Measurements from ENCODE around the gene GABRB3.

GABRB3 gene

DNA sequence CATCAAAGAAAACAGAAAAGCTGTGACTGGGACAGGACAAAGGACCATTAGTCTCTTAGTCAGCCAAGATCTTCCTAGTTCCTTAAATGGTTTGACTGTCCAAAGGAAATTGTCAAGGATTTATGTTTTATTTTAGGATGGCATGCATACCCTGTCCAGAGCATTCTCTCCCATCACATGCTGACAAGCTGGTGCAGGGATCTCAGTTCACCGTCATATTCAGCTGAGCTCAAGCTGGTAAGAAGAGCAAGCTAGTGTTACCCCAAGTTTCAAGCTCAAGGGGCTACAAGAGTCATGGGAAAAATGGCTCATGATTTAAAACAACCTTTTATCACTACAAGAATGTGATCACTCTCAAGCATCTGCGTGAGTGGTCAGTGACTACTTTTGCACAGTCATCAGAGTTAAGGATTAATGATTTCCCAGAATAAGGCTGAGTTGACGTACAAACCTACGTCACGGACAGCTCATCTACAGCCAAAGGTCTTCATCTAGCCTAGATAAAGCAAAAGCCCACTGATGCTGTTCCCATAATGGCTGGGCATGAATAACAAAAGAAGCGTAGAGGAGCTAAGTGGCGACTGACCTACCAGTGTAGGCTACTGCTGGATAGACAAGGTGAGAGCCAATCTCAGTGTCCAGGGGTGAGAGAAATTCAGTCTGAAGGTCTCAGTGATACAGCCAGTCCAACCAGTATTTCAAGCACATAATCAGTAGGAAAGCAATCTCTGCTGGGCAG lies 157.5 kb downstream of the GABRB3 start (continued):
- TF ChIP-seq CSDC2 (CRISPR knock-in tag; IDR thresholded peaks at IDR 0.05) (no peak), PPARA (CRISPR knock-in tag; IDR thresholded peaks at IDR 0.05; ENCODE audit: borderline replicate concordance) (no peak)

DNA sequence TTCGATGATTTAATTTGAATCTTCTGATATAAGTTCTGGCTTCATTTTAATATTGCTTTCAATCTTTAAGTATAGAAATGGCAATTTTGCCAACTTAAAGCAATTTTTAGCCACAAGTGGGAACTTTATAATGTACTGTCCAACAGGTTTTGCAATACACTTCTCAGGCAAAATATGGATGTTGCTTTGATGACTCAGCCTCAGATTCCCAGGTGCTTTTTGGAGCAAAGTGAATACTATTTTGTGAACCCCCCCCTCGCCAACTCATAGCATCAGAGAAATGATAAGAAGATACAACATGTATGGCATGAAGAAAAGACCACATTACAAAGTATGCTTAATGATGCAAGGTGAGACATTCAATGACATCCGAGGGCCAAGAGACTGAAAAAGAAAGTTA lies 158.1 kb downstream of the GABRB3 start:
- ATAC-seq: no peak
- TF ChIP-seq ZFP3 (CRISPR knock-in tag; IDR thresholded peaks at IDR 0.05) (no peak), ESRRG (CRISPR knock-in tag; IDR thresholded peaks at IDR 0.05) (no peak), CSDC2 (CRISPR knock-in tag; IDR thresholded peaks at IDR 0.05) (no peak), TCF4 (CRISPR knock-in tag; IDR thresholded peaks at IDR 0.05; ENCODE audit: borderline replicate concordance) (no peak), SNAI2 (CRISPR knock-in tag; IDR thresholded peaks at IDR 0.05) (no peak), ZNF70 (CRISPR knock-in tag; IDR thresholded peaks at IDR 0.05) (no peak)
- TF ChIP-seq, protein P1, sequence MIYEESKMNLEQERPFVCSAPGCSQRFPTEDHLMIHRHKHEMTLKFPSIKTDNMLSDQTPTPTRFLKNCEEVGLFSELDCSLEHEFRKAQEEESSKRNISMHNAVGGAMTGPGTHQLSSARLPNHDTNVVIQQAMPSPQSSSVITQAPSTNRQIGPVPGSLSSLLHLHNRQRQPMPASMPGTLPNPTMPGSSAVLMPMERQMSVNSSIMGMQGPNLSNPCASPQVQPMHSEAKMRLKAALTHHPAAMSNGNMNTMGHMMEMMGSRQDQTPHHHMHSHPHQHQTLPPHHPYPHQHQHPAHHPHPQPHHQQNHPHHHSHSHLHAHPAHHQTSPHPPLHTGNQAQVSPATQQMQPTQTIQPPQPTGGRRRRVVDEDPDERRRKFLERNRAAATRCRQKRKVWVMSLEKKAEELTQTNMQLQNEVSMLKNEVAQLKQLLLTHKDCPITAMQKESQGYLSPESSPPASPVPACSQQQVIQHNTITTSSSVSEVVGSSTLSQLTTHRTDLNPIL (CRISPR knock-in tag; IDR thresholded peaks at IDR 0.05; ENCODE audit: low read depth): no peak
- TF ChIP-seq, protein P2, sequence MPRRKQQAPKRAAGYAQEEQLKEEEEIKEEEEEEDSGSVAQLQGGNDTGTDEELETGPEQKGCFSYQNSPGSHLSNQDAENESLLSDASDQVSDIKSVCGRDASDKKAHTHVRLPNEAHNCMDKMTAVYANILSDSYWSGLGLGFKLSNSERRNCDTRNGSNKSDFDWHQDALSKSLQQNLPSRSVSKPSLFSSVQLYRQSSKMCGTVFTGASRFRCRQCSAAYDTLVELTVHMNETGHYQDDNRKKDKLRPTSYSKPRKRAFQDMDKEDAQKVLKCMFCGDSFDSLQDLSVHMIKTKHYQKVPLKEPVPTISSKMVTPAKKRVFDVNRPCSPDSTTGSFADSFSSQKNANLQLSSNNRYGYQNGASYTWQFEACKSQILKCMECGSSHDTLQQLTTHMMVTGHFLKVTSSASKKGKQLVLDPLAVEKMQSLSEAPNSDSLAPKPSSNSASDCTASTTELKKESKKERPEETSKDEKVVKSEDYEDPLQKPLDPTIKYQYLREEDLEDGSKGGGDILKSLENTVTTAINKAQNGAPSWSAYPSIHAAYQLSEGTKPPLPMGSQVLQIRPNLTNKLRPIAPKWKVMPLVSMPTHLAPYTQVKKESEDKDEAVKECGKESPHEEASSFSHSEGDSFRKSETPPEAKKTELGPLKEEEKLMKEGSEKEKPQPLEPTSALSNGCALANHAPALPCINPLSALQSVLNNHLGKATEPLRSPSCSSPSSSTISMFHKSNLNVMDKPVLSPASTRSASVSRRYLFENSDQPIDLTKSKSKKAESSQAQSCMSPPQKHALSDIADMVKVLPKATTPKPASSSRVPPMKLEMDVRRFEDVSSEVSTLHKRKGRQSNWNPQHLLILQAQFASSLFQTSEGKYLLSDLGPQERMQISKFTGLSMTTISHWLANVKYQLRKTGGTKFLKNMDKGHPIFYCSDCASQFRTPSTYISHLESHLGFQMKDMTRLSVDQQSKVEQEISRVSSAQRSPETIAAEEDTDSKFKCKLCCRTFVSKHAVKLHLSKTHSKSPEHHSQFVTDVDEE (CRISPR knock-in tag; IDR thresholded peaks at IDR 0.05): no peak

DNA sequence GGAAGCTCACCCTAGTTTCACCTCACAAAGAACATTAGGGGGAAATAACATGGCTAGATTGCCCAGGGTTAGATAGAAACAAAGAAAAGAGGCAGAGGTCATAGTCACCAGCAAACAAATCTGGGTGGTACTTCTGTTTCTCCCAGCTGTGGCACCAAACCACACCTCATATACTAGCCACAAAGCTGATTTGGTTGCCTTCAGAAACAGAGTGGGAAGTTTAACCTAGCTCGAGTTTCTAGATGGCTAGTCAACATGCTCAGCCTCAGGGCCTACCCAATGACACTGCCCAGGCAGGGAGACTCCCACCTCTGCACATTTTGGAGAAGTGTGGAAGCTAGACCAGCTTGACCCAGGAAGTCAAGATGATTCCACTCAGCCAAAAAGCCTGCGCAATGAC lies 174.2 kb downstream of the GABRB3 start:
- TF ChIP-seq BACH2 (CRISPR knock-in tag; IDR thresholded peaks at IDR 0.05; ENCODE audit: borderline replicate concordance): no peak
- TF ChIP-seq OSR1 (CRISPR knock-in tag; IDR thresholded peaks at IDR 0.05): no peak
- TF ChIP-seq, protein P2 (CRISPR knock-in tag; IDR thresholded peaks at IDR 0.05): no peak
- TF ChIP-seq ZFP30 (CRISPR knock-in tag; IDR thresholded peaks at IDR 0.05): no peak
- ATAC-seq: no peak

DNA sequence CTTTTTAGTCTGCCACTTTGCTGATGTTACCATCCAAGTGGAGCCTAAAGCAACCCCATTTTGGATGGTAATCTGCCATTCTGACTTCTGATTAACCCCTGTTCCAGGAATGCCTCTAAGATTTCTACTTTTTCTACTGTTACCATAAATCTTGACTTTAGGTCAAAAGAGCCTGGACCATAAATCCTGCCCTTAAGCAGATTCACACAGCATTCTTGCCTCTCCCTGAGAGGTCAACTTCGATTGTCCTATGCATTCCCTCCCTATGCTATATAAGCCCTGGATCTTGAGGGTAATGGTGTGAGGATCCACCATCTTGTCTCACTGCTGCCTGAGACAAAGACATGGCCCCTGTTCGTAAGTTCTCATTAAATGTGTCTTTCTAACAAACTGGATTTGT lies 177.3 kb downstream of the GABRB3 start:
- TF ChIP-seq, protein P2 (CRISPR knock-in tag; IDR thresholded peaks at IDR 0.05): no peak
- TF ChIP-seq ZFP30 (CRISPR knock-in tag; IDR thresholded peaks at IDR 0.05): no peak
- no peak for TF ChIP-seq ESRRG (CRISPR knock-in tag; IDR thresholded peaks at IDR 0.05)
- TF ChIP-seq ISL1 (CRISPR knock-in tag; IDR thresholded peaks at IDR 0.05): no peak
- no peak for TF ChIP-seq PPARA (CRISPR knock-in tag; IDR thresholded peaks at IDR 0.05; ENCODE audit: borderline replicate concordance)
- no peak for TF ChIP-seq RARB (CRISPR knock-in tag; IDR thresholded peaks at IDR 0.05)
- TF ChIP-seq, protein P3, sequence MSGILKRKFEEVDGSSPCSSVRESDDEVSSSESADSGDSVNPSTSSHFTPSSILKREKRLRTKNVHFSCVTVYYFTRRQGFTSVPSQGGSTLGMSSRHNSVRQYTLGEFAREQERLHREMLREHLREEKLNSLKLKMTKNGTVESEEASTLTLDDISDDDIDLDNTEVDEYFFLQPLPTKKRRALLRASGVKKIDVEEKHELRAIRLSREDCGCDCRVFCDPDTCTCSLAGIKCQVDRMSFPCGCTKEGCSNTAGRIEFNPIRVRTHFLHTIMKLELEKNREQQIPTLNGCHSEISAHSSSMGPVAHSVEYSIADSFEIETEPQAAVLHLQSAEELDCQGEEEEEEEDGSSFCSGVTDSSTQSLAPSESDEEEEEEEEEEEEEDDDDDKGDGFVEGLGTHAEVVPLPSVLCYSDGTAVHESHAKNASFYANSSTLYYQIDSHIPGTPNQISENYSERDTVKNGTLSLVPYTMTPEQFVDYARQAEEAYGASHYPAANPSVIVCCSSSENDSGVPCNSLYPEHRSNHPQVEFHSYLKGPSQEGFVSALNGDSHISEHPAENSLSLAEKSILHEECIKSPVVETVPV (CRISPR knock-in tag; IDR thresholded peaks at IDR 0.05): no peak
- TF ChIP-seq ZC3H10 (CRISPR knock-in tag; IDR thresholded peaks at IDR 0.05): no peak
- no peak for TF ChIP-seq ZNF70 (CRISPR knock-in tag; IDR thresholded peaks at IDR 0.05)
- TF ChIP-seq ZFP3 (CRISPR knock-in tag; IDR thresholded peaks at IDR 0.05): no peak
- TF ChIP-seq OSR1 (CRISPR knock-in tag; IDR thresholded peaks at IDR 0.05): no peak
- no peak for TF ChIP-seq SNAI2 (CRISPR knock-in tag; IDR thresholded peaks at IDR 0.05)
- TF ChIP-seq, protein P1 (CRISPR knock-in tag; IDR thresholded peaks at IDR 0.05; ENCODE audit: low read depth): no peak
- TF ChIP-seq ZNF8 (CRISPR knock-in tag; IDR thresholded peaks at IDR 0.05): no peak
- no peak for TF ChIP-seq TCF4 (CRISPR knock-in tag; IDR thresholded peaks at IDR 0.05; ENCODE audit: borderline replicate concordance)
- TF ChIP-seq, protein P4, sequence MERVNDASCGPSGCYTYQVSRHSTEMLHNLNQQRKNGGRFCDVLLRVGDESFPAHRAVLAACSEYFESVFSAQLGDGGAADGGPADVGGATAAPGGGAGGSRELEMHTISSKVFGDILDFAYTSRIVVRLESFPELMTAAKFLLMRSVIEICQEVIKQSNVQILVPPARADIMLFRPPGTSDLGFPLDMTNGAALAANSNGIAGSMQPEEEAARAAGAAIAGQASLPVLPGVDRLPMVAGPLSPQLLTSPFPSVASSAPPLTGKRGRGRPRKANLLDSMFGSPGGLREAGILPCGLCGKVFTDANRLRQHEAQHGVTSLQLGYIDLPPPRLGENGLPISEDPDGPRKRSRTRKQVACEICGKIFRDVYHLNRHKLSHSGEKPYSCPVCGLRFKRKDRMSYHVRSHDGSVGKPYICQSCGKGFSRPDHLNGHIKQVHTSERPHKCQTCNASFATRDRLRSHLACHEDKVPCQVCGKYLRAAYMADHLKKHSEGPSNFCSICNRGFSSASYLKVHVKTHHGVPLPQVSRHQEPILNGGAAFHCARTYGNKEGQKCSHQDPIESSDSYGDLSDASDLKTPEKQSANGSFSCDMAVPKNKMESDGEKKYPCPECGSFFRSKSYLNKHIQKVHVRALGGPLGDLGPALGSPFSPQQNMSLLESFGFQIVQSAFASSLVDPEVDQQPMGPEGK (CRISPR knock-in tag; IDR thresholded peaks at IDR 0.05; ENCODE audit: borderline replicate concordance): no peak

More for the DNA sequence above, 177.3 kb downstream of the GABRB3 start:
- no peak for ATAC-seq

Measured in SK-N-SH treated with all-trans-retinoic acid at 6 μM for 48 hours (cell line).